Gastroesophageal sphincter (tissue), 3 donors: Measurements from ENCODE around the gene CORIN.

Experiments
- CTCF ChIP-seq, 4 experiments: fragments of 200-600 bp in 2 of 4; fragments of 450-650 bp in 2 of 4; sonication (generic) in 1 of 4; IDR thresholded peaks; one replicate each; pipeline ENCODE4 v1.5.1; 2017 to 2019; ENCODE audit warnings: antibody characterized with exemption in 4 of 4, mild to moderate bottlenecking in 2 of 4, moderate library complexity in 2 of 4
- POLR2AphosphoS5 ChIP-seq: sonication (generic); formaldehyde crosslinking; IDR thresholded peaks from one replicate; pipeline ENCODE4 v1.6.1; 2017; ENCODE audit warnings: antibody characterized with exemption

DNA sequence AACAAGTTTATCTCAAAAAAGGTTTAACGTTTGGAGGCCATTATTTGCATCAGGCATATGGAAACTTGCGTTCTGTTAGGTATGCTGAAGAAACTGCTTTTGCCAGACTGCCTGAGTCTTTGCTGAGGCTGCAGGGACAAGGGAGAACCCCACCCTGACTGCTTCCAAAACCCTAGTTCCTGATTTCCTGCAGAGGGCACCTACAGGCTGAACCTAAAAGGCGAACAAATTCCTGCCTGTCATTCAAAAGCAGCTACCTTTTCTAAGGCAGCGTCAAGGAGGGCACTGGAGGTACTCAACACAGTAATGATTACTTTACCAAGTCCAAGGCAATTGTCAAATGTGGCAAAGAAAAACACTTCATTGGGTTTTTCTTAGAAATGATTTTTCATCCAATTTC lies 578 bp upstream of the CORIN start:
- TF ChIP-seq CTCF (IDR thresholded peaks at IDR 0.05), result no peak
- no peak for TF ChIP-seq POLR2AphosphoS5
